Activated T-helper 1 cell treated with anti-CD3 and anti-CD28 coated beads, Interleukin-2, amount 50 U/mL, for 16 hours (primary cell): Measurements from ENCODE around the gene LGALS7B.
"Not testable (repeated sequence)": the region's sequence is repeated elsewhere in the genome, so short reads cannot be mapped to it uniquely, and the experiment has no call there.

Source experiments
- DNase-seq, 2 donors: peaks; one replicate each; pipeline ENCODE4 v3.0.0-alpha.2; 2020; ENCODE audit warnings: low read depth in 1 of 2, low spot score in 1 of 2

Gene LGALS7B

GRCh38 chr19:38769635-38770211 is 19.3 kb upstream of the LGALS7B start:
- DNase-seq: peak; percentile 84 to 91

- not testable (repeated sequence) for DNase-seq
Measured at GRCh38 chr19:38770228-38770948, 18.6 kb upstream of the LGALS7B start.

- DNase-seq: not testable (repeated sequence)
Measured at GRCh38 chr19:38770949-38771275, 18.1 kb upstream of the LGALS7B start.

- DNase-seq: not testable (repeated sequence)
Measured at GRCh38 chr19:38771569-38771968, 17.4 kb upstream of the LGALS7B start.

GRCh38 chr19:38773469-38774177 is 15.4 kb upstream of the LGALS7B start, which contains the start of gene LGALS7:
Gene LGALS7 (minus strand): TSS chr19:38773517. CDS start chr19:38773492, 25 bp downstream.
- DNase-seq: no peak

GRCh38 chr19:38774181-38774950 is 14.6 kb upstream of the LGALS7B start:
- DNase-seq: no peak

GRCh38 chr19:38778733-38779132 is 10.3 kb upstream of the LGALS7B start:
- no peak for DNase-seq

- no peak for DNase-seq
Measured at GRCh38 chr19:38780443-38780842, 8.6 kb upstream of the LGALS7B start.

- DNase-seq: no peak
Measured at GRCh38 chr19:38781058-38781457, 7.9 kb upstream of the LGALS7B start.

- DNase-seq: not testable (repeated sequence)
Measured at GRCh38 chr19:38782212-38782611, 6.8 kb upstream of the LGALS7B start.

GRCh38 chr19:38784224-38784623 is 4.8 kb upstream of the LGALS7B start:
- no peak for DNase-seq

- DNase-seq: no peak
Measured at GRCh38 chr19:38785187-38785699, 3.8 kb upstream of the LGALS7B start.

GRCh38 chr19:38786061-38786460 is 2.9 kb upstream of the LGALS7B start:
- not testable (repeated sequence) for DNase-seq

- DNase-seq: no peak
Measured at GRCh38 chr19:38786572-38787265, 2.3 kb upstream of the LGALS7B start.

GRCh38 chr19:38790507-38791403 is 1.8 kb downstream of the LGALS7B start:
- not testable (repeated sequence) for DNase-seq

- not testable (repeated sequence) for DNase-seq
Measured at GRCh38 chr19:38791451-38792064, 2.6 kb downstream of the LGALS7B start.

- DNase-seq: peak in 1 of 2 donors; percentile 25
Measured at GRCh38 chr19:38792250-38793111, 3.5 kb downstream of the LGALS7B start.

- DNase-seq: no peak
Measured at GRCh38 chr19:38793177-38793576, 4.2 kb downstream of the LGALS7B start.
